HG03066 (cell line): Measurements from ENCODE around the gene ADAM10.
A peak's percentile ranks its signal among the peaks of the same experiment; 100 is the strongest.

Experiments
- ATAC-seq: cut with Tn5 transposase; IDR thresholded peaks from one replicate; pipeline ENCODE4 v1.9.1; 2021; ENCODE audit warnings: low read depth; ENCODE audit not compliant: unreplicated experiment

ADAM10 gene

DNA sequence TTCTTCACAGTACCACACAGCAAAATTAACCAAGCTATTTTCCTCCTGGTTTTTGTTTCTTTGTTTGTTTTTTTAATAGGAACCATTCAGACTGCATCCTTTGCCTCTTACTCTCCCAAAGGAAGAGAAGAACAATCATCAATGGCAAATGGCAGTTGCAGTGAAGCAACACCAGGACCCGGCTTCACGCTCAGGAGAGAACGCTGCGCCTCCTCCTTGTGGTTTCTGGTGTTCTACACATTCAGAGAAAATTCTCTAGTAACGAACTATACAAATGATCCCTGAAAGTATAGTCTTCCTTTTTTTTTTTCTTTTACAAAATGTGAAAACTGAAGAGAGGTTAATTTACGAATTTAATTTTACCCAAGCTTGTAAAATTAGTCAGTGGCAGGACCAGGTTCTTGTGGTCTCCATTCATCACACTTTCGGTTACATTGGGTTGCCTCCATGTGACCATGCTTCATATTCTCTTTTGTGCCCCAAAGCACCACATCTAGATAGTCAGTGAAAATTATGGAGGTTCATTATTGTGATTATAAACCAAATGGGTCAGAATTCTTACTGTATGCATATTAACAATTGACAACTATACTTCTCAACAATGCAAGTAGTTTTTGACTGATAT is 11.0 kb upstream of the ADAM10 start:
- no peak for ATAC-seq

DNA sequence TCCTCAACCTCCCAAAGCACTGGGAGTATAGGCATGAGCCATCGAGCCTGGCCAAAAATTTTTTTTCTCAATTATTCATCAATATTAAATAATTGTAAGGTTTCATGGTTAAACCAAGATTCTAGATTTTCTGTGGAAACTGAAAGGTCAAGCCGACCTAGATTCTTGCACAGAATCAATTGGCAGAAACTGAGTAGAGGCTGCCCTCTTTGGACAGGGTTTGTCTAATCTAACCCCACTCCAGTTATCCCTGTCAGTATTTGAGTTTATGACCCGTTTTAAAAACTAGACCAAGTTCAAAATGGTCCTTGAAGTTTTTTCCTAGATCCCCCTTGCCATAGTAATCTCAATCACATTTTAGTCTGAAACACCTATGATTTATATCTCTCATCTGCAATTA is 8.6 kb upstream of the ADAM10 start:
- ATAC-seq = no peak

DNA sequence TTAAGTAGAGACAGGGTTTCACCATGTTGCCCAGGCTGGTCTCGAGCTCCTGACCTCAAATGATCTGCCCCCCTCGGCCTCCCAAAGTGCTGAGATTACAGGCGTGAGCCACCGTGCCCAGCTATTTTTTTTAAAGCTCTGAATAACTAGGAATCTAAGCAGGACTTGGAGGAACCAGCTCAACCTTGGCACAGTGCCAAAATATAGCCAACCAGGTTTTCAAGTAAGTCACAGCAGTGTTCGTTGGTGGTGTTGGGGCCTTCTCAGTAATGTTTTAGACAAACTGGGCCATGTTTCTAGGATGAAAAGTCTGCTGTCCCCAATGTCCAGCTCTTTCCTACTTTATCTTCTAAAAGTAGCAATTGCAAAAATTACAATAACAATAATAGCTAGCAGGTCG is 6.4 kb upstream of the ADAM10 start:
- ATAC-seq = no peak

DNA sequence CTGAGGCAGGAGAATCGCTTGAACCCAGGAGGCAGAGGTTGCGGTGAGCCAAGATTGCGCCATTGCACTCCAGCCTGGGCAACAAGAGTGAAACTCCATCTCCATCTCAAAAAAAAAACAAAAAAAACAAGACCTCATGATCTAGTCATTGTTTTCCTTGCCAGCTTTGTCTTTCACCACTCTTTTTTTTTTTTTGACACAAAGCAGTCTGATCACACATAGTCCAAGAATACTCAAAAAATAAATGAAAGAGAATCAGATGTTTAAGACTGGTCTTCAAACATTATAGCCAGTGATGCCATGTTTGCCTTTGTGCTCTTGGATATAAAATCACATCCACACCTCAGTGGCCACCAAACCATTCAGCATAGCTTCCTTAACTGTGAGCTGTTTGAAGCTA is 5.8 kb upstream of the ADAM10 start:
- no peak for ATAC-seq

DNA sequence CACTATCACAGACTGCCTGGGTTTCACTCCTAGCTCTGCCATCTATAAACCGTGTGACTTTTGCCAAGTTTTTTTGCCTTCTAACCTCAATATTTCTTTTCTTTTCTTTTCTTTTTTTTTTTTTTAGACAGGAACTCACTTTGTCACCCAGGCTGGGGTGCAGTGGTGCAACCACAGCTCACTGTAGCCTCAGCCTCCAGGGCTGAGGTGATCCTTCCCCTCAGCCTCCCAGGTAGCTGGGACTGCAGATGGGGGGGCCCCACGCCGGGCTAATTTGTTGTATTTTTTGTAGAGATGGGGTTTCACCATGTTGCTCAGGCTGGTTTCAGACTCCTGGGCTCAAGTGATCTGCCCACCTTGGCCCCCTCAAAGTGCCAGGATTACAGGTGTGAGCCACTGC is 3.2 kb upstream of the ADAM10 start:
- no peak for ATAC-seq

DNA sequence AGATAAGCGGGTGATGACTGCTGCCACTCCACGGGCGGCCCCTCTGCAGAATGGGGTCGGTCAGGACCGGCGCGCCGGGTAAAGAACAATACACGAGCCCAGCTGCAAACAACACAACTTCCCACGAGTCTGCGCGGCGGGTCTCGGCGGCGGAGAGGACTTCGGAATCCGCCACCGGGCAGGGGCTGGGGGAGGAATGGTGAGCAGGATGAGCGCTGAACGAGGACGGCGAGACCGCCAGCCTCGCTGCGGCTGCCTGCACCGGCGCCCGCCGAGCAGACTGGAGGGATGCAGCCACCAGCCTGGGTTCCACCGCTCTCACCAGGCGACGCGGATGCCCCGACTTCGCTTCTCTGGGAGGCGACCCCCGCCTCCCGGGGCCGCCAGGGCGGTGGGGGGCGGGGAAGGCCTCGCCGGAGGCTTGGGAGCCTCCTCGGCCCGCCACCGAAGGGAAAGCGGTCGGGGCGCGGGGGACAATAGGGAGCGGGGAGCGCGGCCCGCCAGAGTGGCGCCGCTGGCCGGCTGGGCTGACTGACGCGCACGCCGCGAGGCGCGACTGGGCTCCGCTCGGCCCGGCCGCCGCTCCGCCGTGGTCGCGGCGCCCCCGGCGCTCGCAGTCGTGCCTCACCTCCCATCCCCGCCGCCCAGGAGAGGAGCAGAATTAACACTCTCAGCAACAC is 515 bp downstream of the ADAM10 start:
- peak; percentile 21 for ATAC-seq

DNA sequence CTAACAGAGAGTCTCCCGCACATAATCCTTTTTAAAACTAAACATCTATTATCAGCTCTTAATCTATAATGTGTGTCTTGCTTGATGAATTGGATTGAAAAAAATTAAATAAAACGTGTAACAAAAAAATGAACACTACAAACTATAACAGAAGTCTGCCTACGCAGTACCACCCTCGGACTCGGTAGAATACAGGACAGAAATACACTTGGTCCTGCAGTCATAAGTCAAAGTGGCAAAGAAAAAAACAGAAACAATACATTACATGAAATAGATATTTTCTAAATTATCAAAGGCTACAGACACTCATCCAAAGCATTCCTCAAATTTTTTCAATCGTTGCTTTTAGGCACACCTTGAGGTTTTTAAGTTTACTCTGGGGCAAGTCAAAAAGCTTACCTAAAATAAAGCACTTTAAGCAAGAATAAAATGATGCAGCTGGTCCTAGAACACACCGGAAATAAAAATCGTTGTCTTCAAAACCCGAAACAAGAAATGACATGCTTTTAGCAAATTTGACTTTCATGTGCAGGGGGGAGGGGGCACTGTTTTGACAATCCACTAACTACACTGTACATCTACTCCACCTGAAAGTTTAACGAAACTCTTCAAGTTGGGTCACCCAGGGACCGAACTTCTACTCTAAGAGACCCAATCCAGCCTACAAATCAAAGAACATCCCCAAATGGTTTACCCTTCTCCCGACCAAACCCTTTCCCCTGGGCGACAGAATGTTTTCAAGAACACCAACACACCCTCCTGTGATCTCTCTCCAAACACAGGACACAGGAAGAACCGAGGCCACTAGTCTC is 1.3 kb downstream of the ADAM10 start:
- no peak for ATAC-seq

DNA sequence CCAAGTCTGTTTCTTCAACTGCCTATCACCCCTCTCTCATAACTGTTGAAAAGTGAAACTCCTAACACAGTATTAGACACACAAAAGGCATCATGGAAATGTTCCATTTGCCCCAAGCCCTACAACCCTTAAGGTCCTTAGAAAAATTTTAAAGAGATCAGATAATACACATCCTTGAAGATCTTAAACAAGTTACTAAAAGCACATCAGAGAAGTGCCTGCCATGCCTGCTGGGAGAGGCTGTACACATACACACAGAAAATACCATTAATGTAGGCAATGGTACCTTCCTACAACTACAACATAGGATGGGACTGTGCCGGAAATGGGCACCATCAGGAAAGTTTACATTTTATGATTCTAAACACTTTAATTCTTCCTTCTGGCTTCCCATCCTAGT is 3.3 kb downstream of the ADAM10 start:
- no peak for ATAC-seq

DNA sequence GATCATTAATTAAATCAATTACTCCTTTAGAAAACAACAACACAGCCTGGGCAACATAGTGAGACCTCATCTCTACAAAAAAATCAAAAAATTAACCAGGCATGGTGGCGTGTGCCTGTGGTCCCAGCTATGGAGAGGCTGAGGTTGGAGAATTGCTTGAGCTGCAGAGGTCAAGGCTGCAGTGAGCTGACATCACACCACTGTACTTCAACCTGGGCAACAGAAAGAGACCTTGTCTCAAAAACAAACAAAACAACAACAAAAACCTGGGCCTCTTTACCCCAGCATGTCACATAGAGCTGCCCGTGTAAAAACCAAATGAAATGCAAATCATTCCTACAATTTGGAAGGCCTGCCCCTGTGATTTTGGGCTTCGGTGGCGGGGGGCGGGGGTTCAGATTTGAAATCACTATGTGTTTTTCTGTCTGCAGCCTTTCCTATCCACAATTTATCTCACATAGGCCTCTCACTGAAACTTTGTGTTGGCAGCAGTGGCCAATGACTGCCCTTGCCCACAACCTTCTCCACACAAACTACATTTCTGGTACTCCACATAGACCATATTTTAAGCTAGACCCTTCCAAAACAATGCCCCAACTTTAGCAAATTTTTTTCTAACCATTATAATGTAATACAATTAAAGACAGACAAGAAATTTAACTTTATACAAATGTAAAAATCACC is 6.5 kb downstream of the ADAM10 start:
- ATAC-seq = no peak

DNA sequence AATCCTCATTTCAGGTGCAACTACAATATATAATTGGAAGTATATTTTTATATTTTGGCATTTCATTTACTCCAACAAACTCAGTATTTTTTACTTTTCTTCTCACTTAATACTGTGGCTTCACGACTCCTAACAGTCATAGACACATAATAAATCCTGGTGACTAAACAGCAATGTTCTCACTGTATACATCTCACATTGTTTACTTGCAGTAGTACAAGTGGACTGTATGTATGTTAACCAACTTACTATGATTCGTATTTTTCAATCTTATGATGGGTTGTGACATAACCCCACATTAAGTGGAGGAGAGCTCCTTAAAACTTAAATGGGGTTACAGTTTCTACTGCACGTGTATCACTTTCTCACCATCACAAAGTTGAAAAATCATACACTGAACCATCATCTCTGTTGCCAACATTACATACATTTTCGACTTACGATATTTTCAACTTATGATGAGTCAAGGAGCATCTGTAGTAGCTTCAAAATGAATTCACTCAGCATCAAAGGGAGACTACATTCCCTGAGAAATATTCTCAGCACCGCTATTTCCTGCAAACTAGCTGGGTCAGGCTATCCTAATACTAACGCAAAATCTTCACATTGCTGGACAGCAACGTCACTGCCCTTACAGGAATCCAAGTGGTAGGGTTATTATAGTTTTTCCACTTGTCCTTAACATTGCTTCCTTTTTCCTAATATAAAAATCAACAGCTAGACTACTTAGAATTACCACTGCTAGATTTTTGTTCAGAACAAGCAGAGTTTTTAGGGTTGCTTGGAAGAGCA is 7.3 kb downstream of the ADAM10 start:
- no peak for ATAC-seq

DNA sequence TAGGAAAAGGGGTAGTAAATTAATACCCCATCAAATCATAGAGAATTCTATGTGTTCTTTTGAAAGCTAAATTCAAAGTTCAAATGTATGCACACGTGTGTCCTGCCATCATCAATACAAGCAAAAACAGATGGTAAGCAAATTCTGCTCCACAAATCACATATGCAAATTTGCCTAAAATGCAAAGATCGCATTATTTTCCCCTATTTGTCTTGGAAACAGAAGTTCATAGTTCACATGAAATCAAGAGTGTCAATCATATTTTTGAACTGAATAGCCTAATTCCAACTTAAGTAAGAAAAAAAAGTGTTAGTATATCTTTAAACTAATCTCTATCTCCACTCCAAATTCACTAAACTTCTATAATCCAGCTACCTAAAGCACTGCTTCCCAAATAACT is 8.5 kb downstream of the ADAM10 start:
- no peak for ATAC-seq

DNA sequence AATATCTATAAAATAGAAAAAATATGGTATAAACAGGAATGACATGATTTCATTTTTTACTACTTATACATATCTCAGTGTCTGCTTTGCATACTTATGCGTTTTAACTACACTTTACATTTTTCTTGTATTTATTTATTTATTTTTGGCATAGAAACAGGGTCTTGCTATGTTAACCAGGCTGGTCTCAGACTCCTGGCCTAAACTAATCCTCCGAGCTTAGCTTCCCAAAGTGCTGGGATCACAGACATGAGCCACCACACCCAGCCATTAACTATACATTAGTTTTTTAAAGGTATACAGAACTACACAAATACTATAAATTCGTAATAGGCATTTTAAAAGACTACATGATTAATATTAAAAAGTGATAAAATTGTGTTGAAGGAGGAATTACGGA is 9.1 kb downstream of the ADAM10 start:
- ATAC-seq = no peak

DNA sequence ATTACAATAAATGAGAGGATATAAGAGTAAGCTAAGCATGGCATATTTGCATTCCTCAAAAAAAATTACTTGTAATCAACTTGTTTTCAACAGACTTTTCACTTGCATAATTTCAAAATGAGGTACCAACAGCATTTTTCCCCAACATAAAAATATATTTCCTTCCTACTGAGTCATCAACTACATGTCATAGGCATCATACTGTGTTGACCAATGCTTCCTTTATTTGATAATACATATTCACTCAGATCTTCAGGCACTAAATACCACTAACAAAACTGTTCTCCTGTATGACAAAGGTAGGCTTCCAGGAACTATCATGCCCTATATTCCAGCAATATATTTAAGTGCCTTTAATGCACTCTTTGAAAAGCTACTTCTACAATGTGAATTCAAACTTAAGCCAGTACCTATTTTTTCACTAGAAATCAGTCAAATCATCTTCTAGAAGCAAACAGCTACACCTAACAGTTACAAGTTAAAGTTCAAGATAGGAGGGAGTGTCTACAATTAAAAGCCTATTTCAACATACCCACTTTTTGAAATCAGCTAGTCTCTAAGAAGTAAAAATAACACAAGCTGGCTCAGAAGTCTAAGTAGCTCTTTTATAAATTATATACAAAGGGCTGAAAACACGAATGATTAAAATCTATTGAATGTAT is 11.3 kb downstream of the ADAM10 start:
- no peak for ATAC-seq

DNA sequence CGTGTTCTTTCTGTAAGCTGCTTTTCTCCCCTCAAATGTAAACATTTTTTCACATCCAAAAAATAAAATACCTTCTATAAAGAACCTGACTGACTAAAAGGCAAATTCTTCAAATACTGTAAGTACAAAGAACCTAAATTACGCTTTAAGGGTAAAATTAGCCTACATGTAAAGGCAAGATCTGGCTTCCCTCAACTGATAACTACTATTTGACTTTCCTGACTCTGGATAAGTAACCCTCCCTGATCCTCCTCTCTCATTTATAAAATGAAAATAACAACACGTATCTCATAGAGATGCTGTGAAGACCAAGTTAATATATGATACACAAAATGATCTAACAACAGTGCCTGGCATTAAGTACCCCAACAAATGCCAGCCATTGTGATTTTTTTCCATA is 12.2 kb downstream of the ADAM10 start:
- no peak for ATAC-seq

DNA sequence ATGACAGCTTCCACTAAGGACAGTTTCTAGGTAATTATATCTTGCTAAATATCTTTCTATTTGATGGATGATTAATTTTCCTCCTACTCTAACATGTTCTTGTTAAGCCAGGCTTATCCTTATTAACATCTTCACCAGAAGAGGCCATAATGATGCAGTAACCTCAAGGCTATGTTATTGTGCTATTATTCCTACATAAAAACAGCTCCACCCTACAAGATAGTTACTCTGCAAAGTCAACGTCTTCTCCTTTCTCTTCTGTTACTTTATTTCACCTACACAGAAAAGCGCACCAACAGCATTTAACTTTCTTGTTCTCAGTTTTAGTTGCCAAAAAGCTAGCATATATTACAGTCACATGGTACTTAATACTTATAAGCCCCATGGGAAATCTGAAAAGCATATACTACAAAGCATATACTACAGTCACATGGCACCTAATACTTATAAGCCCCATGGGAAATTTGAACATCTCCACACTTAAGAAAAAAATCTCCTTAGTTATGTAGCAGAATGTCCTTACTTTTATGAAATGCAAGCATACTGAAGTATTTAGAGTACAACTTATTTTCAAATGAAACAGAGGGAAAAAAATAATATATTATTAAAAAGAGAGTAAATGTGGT is 13.4 kb downstream of the ADAM10 start:
- no peak for ATAC-seq

DNA sequence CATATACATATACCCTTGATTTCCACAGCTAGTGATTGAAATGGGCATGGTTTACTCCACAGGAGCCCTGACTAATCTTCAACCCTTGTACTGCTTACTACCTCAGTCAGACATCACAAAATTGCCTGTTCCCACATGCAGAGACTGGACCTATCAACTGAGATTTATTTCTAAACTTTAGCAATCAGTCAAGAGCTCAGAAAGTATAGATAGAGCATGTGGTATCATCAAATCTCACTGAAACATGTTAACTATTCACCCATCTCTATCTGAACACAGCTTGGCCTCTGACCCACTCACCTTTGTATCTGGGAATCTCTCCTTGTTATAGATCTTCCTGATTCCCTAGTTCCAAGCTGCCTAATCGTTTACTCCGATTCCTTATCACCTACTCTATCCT is 14.6 kb downstream of the ADAM10 start:
- ATAC-seq = no peak

DNA sequence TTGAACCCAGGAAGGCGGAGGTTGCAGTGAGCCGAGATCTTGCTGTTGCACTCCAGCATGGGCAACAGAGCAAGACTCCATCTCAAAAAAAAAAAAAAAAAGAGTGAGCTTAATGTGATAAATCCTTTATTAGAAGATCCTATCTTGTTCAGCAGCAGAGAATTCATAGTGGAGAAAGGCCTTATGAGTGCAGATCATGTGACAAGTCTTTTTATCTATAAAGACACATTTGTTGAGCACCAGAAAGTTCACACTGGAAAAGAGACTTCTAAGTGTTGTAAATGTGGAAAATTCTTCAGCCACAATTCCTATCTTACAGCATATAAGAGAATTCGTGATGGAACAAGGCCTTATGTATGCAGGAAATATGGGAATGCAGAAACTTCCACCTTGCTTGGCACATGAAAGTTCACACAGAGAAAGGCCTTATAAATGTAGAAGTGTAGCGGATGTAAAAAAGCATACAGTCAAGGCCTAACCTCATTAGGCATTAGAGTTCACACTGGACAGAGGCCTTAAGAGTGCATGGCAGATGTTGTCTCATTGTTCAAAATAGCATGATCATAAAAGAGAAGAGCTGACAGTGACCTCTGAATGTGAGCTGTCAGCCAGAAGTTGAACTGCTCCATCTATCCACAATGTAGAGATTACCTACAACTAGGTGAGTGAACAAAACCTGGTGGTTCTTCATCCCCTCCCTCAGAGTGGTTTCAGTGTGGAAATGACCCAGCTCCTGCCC is 16.7 kb downstream of the ADAM10 start:
- no peak for ATAC-seq

DNA sequence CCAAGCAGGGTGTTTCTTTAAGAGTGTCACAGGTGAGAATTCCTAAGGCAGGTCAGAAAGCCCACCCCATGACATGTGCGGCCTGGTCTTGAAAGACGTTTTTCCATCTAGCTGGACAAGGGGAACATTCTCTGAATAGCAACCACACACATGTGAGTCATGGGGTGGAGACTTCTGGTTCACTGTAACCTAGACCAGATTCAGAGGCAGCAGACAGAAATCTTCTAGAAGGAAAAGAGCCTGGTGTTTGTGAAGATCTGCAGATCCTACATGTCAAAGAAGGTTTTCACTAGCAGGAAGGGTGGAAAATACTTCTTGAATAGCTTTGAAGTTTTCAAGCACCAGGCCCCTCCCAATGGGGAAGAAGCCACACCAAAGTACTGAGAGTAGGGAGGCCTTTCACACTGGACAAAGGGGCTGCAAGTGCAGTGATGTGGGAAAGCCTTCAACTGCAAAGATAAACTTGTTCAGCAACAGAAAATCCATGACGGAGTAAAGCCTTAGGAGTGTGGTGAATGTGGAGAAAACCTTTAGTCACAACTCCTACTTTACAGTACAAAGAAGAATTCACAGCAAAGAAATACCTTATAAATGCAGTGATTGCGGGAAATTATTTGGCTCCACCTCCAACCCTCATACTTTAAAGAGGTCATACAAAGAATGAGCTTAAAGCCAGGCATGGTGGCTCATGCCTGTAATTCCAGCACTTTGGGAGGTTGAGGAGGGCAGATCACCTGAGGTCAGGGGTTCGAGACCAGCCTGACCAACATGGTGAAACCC is 17.6 kb downstream of the ADAM10 start:
- no peak for ATAC-seq
